ENCODE results near the gene CHCHD3. TPM values are rescaled to one million over a fixed set of nuclear protein-coding genes. Genes with fewer than 3 reads are reported as not detected.

CHCHD3 gene
- total and polyA plus RNA-seq, 2 experiments from 2014 or later = 65.3 to 68.5 TPM

DNA sequence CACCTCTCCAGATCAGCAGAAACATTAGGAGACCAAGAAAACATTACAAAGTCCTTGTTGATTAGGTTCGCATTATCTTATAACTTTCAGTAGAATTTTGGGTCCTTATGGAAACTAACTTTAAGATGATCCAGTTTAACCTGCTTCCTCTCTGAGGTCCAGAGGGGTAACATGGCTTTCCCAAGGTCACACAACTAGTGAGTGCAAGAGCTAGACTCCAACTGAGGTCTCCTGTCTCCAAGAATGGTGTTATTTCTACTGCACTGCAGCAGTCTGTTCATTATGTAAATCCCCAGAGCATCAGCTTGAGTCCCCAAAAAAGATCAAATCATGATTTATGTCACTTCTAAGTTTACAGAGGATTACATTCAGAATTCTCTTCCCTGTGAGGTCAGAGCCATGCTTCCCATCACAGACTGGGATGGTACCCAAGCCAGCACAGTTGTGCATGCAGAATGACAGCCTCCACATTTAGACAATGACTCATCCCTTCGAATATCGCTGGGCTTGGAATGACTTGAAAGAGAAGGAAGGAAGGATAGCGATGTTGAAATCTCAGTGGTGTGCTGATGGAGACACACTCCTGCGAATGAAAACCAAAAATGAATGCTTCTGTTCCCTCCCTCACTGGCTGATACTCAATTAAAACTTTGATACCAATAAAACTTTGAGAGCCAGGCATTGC, 342.5 kb downstream of the CHCHD3 start:
- H3K27me3 ChIP-seq = no peaks in the 10 kb centered on the region
- no peak overlapping the region for H3K27ac ChIP-seq
- H3K9me2 ChIP-seq (replicated peaks; ENCODE audit: insufficient read depth) = no peaks in the 10 kb centered on the region
- H4K20me1 ChIP-seq (ENCODE audit: insufficient read depth, poor library complexity, severe bottlenecking) = no peaks in the 10 kb centered on the region
- no peaks in the 10 kb centered on the region for H3K9me3 ChIP-seq (ENCODE audit: low read depth)
- TF ChIP-seq, protein P1, sequence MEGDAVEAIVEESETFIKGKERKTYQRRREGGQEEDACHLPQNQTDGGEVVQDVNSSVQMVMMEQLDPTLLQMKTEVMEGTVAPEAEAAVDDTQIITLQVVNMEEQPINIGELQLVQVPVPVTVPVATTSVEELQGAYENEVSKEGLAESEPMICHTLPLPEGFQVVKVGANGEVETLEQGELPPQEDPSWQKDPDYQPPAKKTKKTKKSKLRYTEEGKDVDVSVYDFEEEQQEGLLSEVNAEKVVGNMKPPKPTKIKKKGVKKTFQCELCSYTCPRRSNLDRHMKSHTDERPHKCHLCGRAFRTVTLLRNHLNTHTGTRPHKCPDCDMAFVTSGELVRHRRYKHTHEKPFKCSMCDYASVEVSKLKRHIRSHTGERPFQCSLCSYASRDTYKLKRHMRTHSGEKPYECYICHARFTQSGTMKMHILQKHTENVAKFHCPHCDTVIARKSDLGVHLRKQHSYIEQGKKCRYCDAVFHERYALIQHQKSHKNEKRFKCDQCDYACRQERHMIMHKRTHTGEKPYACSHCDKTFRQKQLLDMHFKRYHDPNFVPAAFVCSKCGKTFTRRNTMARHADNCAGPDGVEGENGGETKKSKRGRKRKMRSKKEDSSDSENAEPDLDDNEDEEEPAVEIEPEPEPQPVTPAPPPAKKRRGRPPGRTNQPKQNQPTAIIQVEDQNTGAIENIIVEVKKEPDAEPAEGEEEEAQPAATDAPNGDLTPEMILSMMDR (IDR thresholded peaks at IDR 0.05; ENCODE audit: poor library complexity) = no peak
- TF ChIP-seq EZH2phosphoT487 (IDR thresholded peaks at IDR 0.05; ENCODE audit: low read depth, severe bottlenecking, unreplicated experiment) = no peak
- no peak for TF ChIP-seq EZH2 (IDR thresholded peaks at IDR 0.05; ENCODE audit: borderline replicate concordance)
- peak; percentile 27 for DNase-seq (ENCODE audit: low spot score)
- no peak overlapping the region for H3K4me2 ChIP-seq
- 73% methylated on average over 5 of the region's 5 CpGs for WGBS (ENCODE audit: low lambda C conversion rate, missing lambda C conversion rate)
- no peak overlapping the region for H3K4me3 ChIP-seq
- H3K4me1 ChIP-seq (ENCODE audit: insufficient read depth) = no peaks in the 10 kb centered on the region
- no peak overlapping the region for H2AFZ ChIP-seq
- no peaks in the 10 kb centered on the region for H3K36me3 ChIP-seq (replicated peaks; ENCODE audit: insufficient read depth, low read depth)
- no peaks in the 10 kb centered on the region for H3K79me2 ChIP-seq

DNA sequence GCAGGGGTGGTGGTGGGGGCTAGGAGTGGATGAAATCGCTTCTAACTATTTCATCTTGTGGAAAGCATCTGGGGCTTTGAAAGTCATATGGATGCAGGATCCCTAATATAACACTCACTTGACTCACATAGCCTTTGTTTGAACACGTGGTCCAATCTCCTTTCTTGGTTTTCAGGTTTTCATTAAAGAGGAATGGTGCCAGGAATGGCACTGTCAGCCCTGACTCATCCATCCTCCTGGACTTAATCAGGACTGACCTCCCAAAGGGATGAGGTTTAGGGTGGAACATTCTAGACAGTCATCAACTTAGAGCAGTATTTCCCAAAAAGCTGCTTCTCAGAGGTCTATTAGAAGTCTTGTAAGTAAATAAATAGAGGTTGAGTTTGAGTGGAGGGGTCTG, 343.6 kb downstream of the CHCHD3 start:
- Histone ChIP-seq H2AFZ (no peak overlapping the region), H3K36me3 (replicated peaks; ENCODE audit: insufficient read depth, low read depth) (no peaks in the 10 kb centered on the region), H3K4me2 (no peak overlapping the region), H3K4me1 (ENCODE audit: insufficient read depth) (no peaks in the 10 kb centered on the region), H4K20me1 (ENCODE audit: insufficient read depth, poor library complexity, severe bottlenecking) (no peaks in the 10 kb centered on the region), H3K27me3 (no peaks in the 10 kb centered on the region), H3K9me3 (ENCODE audit: low read depth) (no peaks in the 10 kb centered on the region), H3K27ac (no peak overlapping the region), H3K9me2 (replicated peaks; ENCODE audit: insufficient read depth) (no peaks in the 10 kb centered on the region), H3K79me2 (no peaks in the 10 kb centered on the region), H3K4me3 (no peak overlapping the region)
- TF ChIP-seq, protein P1 (IDR thresholded peaks at IDR 0.05; ENCODE audit: poor library complexity) = no peak
- TF ChIP-seq EZH2phosphoT487 (IDR thresholded peaks at IDR 0.05; ENCODE audit: low read depth, severe bottlenecking, unreplicated experiment) (no peak), EZH2 (IDR thresholded peaks at IDR 0.05; ENCODE audit: borderline replicate concordance) (no peak)
- WGBS (ENCODE audit: low lambda C conversion rate, missing lambda C conversion rate) = 87% methylated on average over 2 of the region's 2 CpGs
- no peak for DNase-seq (ENCODE audit: low spot score)

DNA sequence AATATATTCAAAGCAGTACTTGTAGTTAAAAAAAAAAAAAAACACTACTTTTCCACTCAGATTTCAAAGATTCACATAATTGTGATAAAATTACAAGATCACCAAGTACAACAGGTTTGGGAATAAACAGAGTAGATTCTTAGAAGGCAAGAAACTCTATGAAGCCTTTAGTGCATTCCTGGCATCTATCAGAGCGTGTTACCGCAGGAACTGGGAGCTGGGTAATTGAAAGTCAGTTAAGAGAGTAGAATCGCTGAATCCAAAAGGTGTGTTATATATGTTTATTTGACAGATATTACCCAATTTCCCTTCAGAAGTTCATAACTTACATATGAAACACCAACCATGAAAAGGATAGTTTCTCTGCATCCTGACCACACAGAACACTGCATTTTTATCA, 346.4 kb downstream of the CHCHD3 start:
- Histone ChIP-seq H3K9me3 (ENCODE audit: low read depth) (no peaks in the 10 kb centered on the region), H4K20me1 (ENCODE audit: insufficient read depth, poor library complexity, severe bottlenecking) (no peaks in the 10 kb centered on the region), H3K4me3 (no peak overlapping the region), H3K79me2 (no peaks in the 10 kb centered on the region), H3K4me2 (no peak overlapping the region), H3K27me3 (no peaks in the 10 kb centered on the region), H3K9me2 (replicated peaks; ENCODE audit: insufficient read depth) (no peaks in the 10 kb centered on the region), H3K4me1 (ENCODE audit: insufficient read depth) (no peaks in the 10 kb centered on the region), H2AFZ (no peak overlapping the region), H3K36me3 (replicated peaks; ENCODE audit: insufficient read depth, low read depth) (no peaks in the 10 kb centered on the region), H3K27ac (no peak overlapping the region)
- DNase-seq (ENCODE audit: low spot score) = no peak
- WGBS (ENCODE audit: low lambda C conversion rate, missing lambda C conversion rate) = 89% methylated on average over 3 of the region's 3 CpGs
- TF ChIP-seq, protein P1 (IDR thresholded peaks at IDR 0.05; ENCODE audit: poor library complexity) = no peak
- TF ChIP-seq EZH2phosphoT487 (IDR thresholded peaks at IDR 0.05; ENCODE audit: low read depth, severe bottlenecking, unreplicated experiment) = no peak
- no peak for TF ChIP-seq EZH2 (IDR thresholded peaks at IDR 0.05; ENCODE audit: borderline replicate concordance)

Small RNA genes within 50 kb of the gene (small RNA-seq; reads per million reads assigned to genes)
- gene RF00218 (0.19 reads per million), gene RNU6-92P (not detected)

Other genes with a start within 250 kb of the CHCHD3 start
- 56.1 and 66.8 TPM in 2 replicates for gene EXOC4, start 171.0 kb upstream of the CHCHD3 start, total RNA-seq
- 34.8 and 36.7 TPM in 2 replicates for gene EXOC4, start 171.0 kb upstream of the CHCHD3 start, polyA plus RNA-seq

Data from hepatocyte (in vitro differentiated cells).